DOHH2 (cell line): Measurements from ENCODE around the gene ATXN7L1.

ENCODE experiments used
- H3F3A ChIP-seq: fragments of 200-600 bp; sonication (generic), shearing (Covaris generic); 2 replicates; pipeline ENCODE4 v1.6.0; 2016; ENCODE audit warnings: antibody characterized with exemption, mild to moderate bottlenecking; ENCODE audit not compliant: control insufficient read depth, insufficient read depth
- H3K27ac ChIP-seq: fragments of 200-600 bp; sonication (generic); 2 replicates; pipeline ENCODE4 v1.5.1; 2014; ENCODE audit warnings: low read depth, mild to moderate bottlenecking, low read length, moderate library complexity
- H3K27me3 ChIP-seq: fragments of 200-600 bp; sonication (generic); 2 replicates; pipeline ENCODE4 v1.6.1; 2014; ENCODE audit warnings: mild to moderate bottlenecking, low read length, mixed read lengths; ENCODE audit not compliant: control insufficient read depth
- H3K36me3 ChIP-seq: fragments of 200-600 bp; sonication (generic); 2 replicates; pipeline ENCODE4 v1.6.1; 2014; ENCODE audit warnings: mild to moderate bottlenecking, low read length, moderate library complexity, mixed read lengths; ENCODE audit not compliant: control insufficient read depth
- H3K4me1 ChIP-seq: fragments of 200-600 bp; sonication (generic); 2 replicates; pipeline ENCODE4 v1.6.1; 2014; ENCODE audit warnings: mild to moderate bottlenecking, low read length, mixed read lengths; ENCODE audit not compliant: control insufficient read depth
- H3K4me2 ChIP-seq: fragments of 200-600 bp; sonication (generic); 2 replicates; pipeline ENCODE4 v1.6.0; 2014; ENCODE audit warnings: mild to moderate bottlenecking, low read length, moderate library complexity
- H3K4me3 ChIP-seq: fragments of 200-600 bp; sonication (generic); 2 replicates; pipeline ENCODE4 v1.5.1; 2014; ENCODE audit warnings: mild to moderate bottlenecking, low read length, mixed read lengths
- H3K79me2 ChIP-seq: fragments of 200-600 bp; sonication (generic); 2 replicates; pipeline ENCODE4 v1.6.1; 2014; ENCODE audit warnings: mild to moderate bottlenecking, low read length, mixed read lengths; ENCODE audit not compliant: control insufficient read depth
- H3K9me2 ChIP-seq: fragments of 200-600 bp; sonication (generic); replicated peaks from 2 replicates; pipeline ENCODE4 v1.6.1; 2014; ENCODE audit warnings: mild to moderate bottlenecking, low read length, mixed read lengths; ENCODE audit not compliant: control insufficient read depth
- H3K9me3 ChIP-seq: fragments of 200-600 bp; sonication (generic); 2 replicates; pipeline ENCODE4 v1.6.1; 2014; ENCODE audit warnings: antibody characterized with exemption, low read length, mixed read lengths; ENCODE audit not compliant: control insufficient read depth, insufficient read depth
- H4K20me1 ChIP-seq: fragments of 200-600 bp; sonication (generic); 2 replicates; pipeline ENCODE4 v1.6.0; 2014; ENCODE audit warnings: low read depth, mild to moderate bottlenecking, antibody characterized with exemption, low read length, moderate library complexity; ENCODE audit not compliant: control insufficient read depth, insufficient read depth
- CTCF ChIP-seq: fragments of 200-600 bp; sonication (generic); IDR thresholded peaks from one replicate; pipeline ENCODE4 v1.5.1; 2014; ENCODE audit warnings: antibody characterized with exemption, mild to moderate bottlenecking, low read depth, low read length; ENCODE audit not compliant: poor library complexity, severe bottlenecking
- EZH2phosphoT487 ChIP-seq: fragments of 200-600 bp; sonication (generic); IDR thresholded peaks from 2 replicates; pipeline ENCODE4 v1.6.1; 2017; ENCODE audit warnings: borderline replicate concordance, mild to moderate bottlenecking, antibody characterized with exemption, low read length, moderate library complexity, mixed read lengths

Gene ATXN7L1

GRCh38 chr7:105690325-105690945, 186.0 kb downstream of the ATXN7L1 start:
- no peaks in the 10 kb centered on the region for H3K36me3 ChIP-seq
- H3K4me1 ChIP-seq, result peaks cover 28% of the 10 kb centered on the region
- H3K9me3 ChIP-seq, result no peaks in the 10 kb centered on the region
- H3K4me3 ChIP-seq, result peak overlapping the region; percentile 71
- H3K9me2 ChIP-seq, result no peaks in the 10 kb centered on the region
- no peaks in the 10 kb centered on the region for H4K20me1 ChIP-seq
- H3K4me2 ChIP-seq, result peak overlapping the region; percentile 96
- no peak for TF ChIP-seq EZH2phosphoT487
- peak overlapping the region; percentile 42 for H3K27ac ChIP-seq
- H3F3A ChIP-seq, result peaks cover 10% of the 10 kb centered on the region; the same call in 1 of the 2 replicates
- no peaks in the 10 kb centered on the region for H3K79me2 ChIP-seq
- peaks cover 9% of the 10 kb centered on the region for H3K27me3 ChIP-seq

GRCh38 chr7:105689067-105689819, 187.2 kb downstream of the ATXN7L1 start:
- H3K4me2 ChIP-seq, result no peak overlapping the region
- H3K4me3 ChIP-seq, result no peak overlapping the region
- no peaks in the 10 kb centered on the region for H4K20me1 ChIP-seq
- H3K9me2 ChIP-seq, result no peaks in the 10 kb centered on the region
- H3K27ac ChIP-seq, result no peak overlapping the region
- H3K79me2 ChIP-seq, result no peaks in the 10 kb centered on the region
- TF ChIP-seq CTCF, result no peak
- TF ChIP-seq EZH2phosphoT487, result no peak
- H3K36me3 ChIP-seq, result no peaks in the 10 kb centered on the region
- H3K9me3 ChIP-seq, result no peaks in the 10 kb centered on the region
- H3F3A ChIP-seq, result peaks cover 10% of the 10 kb centered on the region; the same call in 1 of the 2 replicates
- H3K27me3 ChIP-seq, result peaks cover 6% of the 10 kb centered on the region
- peaks cover 28% of the 10 kb centered on the region for H3K4me1 ChIP-seq

- Histone ChIP-seq H3K4me3 (no peak overlapping the region), H3K36me3 (no peaks in the 10 kb centered on the region), H3K27ac (no peak overlapping the region), H3K9me2 (no peaks in the 10 kb centered on the region), H3F3A (peaks cover 10% of the 10 kb centered on the region; the same call in 1 of the 2 replicates), H3K9me3 (no peaks in the 10 kb centered on the region), H3K4me1 (peaks cover 28% of the 10 kb centered on the region), H3K4me2 (no peak overlapping the region), H3K27me3 (peaks cover 6% of the 10 kb centered on the region), H3K79me2 (no peaks in the 10 kb centered on the region), H4K20me1 (no peaks in the 10 kb centered on the region)
- no peak for TF ChIP-seq CTCF
- no peak for TF ChIP-seq EZH2phosphoT487
Measured at GRCh38 chr7:105688617-105689016, 187.8 kb downstream of the ATXN7L1 start.

GRCh38 chr7:105685161-105685560, 191.2 kb downstream of the ATXN7L1 start:
- no peaks in the 10 kb centered on the region for H4K20me1 ChIP-seq
- H3K27me3 ChIP-seq, result no peaks in the 10 kb centered on the region; the same call in 1 of the 2 replicates
- peaks cover under 1% of the 10 kb centered on the region for H3K4me1 ChIP-seq
- H3F3A ChIP-seq, result no peaks in the 10 kb centered on the region
- no peaks in the 10 kb centered on the region for H3K9me3 ChIP-seq
- TF ChIP-seq EZH2phosphoT487, result no peak
- TF ChIP-seq CTCF, result no peak
- no peak overlapping the region for H3K27ac ChIP-seq
- no peak overlapping the region for H3K4me3 ChIP-seq
- H3K79me2 ChIP-seq, result no peaks in the 10 kb centered on the region
- H3K4me2 ChIP-seq, result no peak overlapping the region
- H3K36me3 ChIP-seq, result no peaks in the 10 kb centered on the region
- no peaks in the 10 kb centered on the region for H3K9me2 ChIP-seq
